ENCODE measurements around the gene REV3L.
"Not testable (repeated sequence)": the region's sequence is repeated elsewhere in the genome, so short reads cannot be mapped to it uniquely, and the experiment has no call there.

Gene REV3L

DNA sequence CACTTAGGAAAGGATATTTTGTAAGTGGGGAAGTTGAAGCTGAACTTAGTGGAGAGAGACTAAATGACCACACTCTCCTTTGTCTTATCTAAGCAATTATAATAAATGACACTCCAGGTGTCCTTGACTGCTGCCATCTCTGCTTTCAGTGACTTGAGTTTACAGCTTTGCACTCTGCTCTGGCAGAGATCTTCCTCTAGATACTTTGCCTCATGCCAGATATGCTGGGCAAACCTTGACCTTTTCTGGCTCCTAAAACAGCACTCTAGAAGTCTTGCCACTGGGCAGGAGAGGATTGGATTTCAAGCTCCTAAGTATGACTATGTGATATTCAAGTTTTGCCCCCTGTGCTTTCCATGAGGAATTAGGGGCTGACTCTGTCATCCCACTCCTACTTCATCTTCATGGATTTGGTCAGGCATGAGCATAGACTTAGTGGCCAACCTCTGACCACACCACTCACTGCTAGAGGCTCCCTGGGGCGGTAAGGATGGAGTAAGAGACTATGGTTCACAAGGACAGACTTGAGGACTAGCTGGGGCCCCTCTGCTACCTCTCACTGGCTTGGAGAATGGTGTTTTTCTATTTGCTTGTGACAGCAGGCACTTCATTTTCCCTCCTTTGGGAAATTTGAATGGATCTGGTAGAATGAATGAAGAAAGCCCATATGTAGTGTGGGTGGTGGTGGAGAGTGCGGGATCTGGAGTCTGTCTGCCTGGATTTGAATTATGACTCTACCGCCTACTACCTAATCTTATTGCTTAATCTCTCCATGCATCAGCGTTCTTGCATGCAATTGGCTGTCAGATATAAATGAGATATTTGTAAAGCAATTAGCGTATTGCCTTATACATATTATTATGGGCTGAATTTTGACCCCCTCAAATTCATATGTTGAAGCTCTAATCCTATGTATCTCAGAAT is 191.4 kb downstream of the REV3L start:
- DNase-seq, result no peak

GRCh38 chr6:111290689-111291335 is 192.2 kb downstream of the REV3L start:
- DNase-seq, result not testable (repeated sequence)

GRCh38 chr6:111284356-111284755 is 198.7 kb downstream of the REV3L start:
- not testable (repeated sequence) for DNase-seq

DNA sequence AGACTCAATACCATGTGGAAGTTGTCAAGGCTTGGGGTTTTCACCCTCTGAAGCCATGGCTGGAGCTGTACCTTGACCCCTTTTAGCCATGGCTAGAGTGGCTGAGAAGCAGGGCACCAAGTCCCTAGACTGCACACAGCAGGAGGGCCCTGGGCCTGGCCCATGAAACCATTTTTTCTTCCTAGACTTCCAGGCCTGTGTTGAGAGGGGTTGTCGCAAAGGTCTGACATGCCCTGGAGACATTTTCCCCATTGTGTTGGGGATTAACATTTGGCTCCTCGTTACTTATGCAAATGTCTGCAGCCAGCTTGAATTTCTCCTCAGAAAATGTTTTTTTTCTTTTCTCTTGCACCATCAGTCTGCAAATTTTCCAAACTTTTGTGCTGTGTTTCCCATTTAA is 199.3 kb downstream of the REV3L start:
- DNase-seq, result no peak

DNA sequence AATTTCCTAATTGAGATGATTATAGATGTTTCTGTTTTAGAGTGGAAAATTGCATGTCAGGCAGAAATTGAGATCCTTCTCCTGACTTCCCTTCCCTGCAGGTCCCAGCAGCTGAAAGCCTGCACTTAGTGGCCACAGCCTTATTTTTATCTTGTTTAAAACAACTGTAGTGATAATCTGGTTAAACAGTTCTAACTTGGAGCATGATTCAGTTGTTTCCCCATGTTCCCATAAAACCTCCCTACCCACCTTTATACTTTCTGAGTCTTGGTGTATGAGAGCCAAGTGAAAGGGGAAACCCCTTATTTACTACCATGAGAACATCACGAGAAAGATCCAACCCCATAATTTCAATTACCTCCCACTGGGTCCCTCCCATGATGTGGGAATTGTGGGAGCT is 200.5 kb downstream of the REV3L start:
- no peak for DNase-seq

DNA sequence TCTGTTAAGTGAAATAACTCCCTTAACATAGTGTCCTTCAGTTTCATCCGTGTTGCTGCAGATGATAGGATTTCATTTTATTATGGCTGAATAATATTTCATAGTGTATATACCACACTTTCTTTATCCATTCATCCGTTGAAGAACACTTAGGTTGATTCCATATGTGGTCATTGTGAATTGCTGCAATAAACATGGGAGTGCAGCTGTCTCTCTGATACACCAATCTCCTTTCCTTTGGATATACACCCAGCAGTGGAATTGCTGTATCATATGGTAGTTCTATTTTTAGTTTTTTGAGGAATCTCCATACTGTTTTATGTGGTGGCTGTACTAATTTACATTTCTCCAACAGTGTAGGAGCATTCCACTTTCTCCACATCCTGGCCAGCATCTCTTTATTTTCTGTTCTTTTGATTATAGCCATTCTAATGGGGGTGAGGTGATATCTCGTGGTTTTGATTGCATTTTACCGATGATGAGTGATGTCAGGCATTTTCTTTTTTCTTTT is 202.5 kb downstream of the REV3L start:
- DNase-seq, result no peak

- no peak for DNase-seq
These were observed 204.3 kb downstream of the REV3L start for GRCh38 chr6:111278731-111279130.

DNA sequence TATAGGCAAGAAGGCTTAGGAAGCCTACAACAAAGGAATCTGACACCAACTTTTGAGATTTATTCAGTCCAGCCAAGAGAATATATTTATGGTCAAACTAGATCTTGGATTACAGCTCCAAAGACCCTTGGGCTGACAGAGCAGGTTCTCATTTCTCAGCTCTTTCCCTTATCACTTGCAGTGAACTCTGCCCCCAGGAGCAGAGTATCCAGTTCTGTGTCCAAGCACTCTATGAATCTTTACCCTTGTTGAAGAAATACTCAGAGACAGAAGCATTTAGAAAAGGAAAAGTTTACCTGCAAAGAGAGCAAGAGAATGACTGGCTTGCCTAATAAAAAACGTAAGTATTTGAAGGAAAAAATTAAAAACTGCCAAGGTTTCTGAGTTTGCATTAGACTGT is 205.2 kb downstream of the REV3L start:
- no peak for DNase-seq

- DNase-seq, result no peak
These were observed 206.3 kb downstream of the REV3L start for GRCh38 chr6:111276736-111277135.

GRCh38 chr6:111276335-111276734 is 206.7 kb downstream of the REV3L start:
- no peak for DNase-seq

DNA sequence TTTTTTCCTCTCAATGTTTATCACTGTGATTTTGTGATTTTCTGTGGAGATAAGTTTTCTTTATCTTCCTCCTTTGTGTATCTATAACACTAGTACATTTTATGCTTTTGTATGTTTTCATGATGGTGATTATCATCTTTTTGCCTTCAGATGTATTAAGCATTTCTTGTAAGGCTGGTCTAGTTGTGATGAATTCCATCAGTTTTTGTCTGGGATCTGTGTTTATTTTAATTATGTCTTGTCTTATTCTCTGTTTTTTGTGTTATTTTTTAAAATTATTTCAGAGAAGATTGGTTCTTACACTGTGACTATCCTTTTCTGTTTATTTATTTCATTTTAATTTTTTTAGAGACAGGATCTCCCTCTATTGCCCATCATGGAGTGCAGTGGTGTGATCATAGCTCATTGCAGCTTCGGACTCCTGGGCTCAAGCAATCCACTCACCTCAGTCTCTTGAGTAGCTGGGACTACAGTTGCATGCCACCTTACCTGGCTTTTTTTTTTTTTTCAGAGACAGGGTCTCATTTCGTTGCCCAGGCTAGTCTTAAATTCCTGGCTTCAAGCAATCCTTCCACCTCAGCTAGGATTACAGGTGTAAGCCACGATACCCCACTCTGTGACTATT is 208.3 kb downstream of the REV3L start:
- no peak for DNase-seq

- no peak for DNase-seq
These were observed 212.9 kb downstream of the REV3L start for GRCh38 chr6:111270121-111270520.

DNA sequence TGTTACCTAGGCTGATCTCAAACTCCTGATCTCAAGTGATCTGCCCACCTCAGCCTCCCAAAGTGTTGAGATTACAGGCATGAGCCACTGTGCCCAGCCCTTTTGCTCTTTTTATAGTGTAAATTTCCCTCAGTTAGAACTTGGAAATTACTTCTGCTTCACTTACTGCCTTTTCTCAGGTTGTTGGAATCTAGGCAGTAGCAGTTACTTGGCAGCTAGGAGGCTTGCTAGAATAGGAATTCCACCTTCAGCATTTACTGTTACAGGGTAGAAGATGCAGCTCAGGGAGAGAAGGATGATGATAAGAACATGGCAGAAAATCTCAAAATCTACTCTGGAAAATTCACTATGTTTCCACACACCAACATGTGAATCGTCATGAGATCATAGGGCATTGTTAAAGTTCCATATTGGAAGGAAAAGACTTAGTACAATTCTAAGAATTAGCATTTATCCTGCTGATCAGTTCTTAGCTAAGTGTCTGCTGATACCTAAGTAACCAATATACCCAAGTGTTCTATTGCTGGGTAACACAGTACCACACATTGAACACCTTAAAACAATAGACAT is 213.5 kb downstream of the REV3L start:
- DNase-seq, result no peak

DNA sequence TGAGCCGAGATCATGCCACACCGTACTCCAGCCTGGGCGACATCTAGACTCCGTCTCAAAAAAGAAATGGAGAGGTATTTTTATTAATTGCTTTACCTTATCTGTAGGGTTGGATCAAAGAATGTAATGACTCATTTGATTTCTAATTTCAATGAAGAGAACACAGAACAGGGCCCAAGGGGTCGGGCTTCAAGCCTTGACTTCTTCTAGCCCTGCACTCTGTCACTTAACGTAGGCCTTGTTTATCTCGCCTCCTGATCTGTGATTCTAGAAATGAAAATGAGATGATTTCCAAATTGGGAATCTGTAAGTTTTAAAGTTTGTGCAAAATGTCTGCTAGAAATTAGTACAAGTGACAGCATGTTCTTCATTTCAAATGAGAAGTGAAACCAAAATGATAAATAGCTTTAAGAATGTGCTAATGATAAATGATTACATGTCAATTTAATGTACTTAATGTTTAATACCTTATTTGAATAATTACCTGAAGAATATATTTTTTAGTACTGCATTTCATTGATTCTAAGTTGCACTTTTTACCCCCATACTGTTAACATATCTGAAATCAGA is 215.2 kb downstream of the REV3L start:
- DNase-seq, result no peak

DNA sequence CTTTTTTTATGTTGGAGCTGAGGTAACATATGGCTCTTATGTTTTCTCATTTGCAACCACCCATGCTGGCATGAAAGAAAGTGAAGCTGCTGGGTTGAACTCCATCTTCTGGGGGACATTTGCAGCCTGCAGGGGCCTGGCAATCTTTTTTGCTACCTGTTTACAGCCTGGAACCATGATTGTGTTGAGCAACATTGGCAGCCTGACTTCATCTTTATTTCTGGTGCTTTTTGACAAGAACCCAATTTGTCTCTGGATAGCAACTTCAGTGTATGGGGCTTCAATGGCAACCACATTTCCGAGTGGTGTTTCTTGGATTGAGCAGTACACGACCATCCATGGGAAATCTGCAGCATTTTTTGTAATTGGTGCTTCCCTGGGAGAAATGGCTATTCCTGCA is 216.7 kb downstream of the REV3L start:
- no peak for DNase-seq

- no peak for DNase-seq
These were observed 217.2 kb downstream of the REV3L start for GRCh38 chr6:111265842-111266241.

DNA sequence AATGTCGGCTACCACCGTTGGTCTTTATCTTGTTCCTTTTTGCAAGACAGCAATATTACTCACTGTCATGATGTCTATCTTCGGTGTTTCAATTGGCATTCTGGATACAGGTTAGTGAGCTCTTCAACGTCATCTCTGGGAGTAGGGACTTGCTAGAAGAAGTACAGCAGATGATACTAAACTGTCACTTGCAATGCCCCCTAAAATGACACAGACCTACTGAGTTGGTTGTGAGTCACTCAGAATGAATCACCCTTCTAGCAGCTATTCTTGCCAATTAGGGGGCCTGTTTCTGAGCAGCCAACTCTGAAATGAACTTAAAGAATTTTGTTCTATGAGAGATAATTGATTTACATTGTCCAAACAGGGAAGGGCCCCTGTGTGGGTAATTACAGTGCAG is 219.2 kb downstream of the REV3L start:
- no peak for DNase-seq

DNA sequence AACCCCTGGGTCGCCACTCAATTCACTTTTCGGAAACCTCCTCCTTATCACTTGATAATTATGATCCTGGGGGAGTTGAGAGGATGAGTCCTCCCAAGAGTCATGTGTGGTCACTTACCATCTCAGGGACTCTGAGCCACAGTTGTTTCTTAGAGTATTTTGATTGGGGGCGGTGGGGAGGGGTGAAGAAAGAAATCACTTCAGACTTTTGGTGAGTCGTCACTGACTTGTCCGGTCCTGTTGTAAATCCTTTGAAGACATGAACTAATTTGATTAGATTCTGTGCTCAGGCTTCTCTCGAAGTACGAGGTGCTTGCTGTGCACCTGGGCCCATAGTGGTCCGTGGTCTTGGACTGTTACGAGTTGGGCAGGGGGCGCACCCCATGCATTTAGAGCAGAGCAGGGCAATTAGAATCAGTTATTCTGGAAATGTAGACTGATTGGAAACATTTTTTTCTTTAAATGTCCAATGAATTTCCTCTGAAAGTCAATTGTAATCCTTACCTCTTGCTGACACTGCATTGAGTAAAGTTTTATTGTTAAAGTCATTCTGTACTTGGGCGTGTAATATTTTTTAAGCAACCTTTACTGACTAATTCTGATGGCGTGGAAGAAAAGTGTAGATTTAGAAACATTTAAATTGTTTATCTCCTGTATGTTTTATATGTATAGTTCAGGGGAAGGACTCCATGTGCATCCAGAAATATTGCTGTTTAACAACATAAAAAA is 222.3 kb downstream of the REV3L start:
- DNase-seq, result no peak

DNA sequence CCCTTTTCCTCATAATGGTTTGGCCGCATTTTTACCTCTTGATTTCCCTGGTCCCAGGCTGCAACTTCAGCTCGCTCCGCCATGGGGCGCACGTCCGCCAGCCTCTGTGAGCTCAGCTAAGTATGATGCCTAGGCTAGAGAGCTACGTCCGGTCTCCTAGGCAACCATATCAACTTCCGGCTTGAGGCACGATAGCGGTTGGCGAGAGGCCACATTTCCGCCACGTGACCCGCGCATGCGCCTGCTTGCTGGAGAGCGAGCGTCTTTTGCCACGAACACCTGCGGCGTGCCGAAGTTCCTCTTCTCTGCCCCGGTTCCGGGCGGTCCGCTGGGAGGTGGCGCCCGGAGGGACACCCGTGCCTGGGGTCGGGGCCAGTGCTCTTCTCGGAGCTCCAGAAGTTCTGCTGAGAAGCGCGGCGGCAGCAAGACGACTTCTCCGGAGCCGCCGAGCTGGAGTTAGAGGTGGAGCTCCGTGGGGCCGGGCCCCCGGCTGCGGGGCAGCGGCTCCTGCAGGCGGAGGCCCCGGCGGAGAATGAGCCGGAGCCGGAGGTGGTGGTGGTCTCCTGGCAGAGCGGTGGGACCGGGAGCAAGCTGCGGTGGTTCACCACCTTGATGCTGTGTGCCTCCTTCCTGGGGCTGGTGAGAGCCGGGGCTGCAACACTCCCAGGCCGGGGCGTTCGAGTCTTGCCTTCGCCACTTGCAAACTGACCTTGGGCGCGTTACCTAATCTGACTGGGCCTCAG is 223.8 kb downstream of the REV3L start:
- DNase-seq, result peak; percentile 99

DNA sequence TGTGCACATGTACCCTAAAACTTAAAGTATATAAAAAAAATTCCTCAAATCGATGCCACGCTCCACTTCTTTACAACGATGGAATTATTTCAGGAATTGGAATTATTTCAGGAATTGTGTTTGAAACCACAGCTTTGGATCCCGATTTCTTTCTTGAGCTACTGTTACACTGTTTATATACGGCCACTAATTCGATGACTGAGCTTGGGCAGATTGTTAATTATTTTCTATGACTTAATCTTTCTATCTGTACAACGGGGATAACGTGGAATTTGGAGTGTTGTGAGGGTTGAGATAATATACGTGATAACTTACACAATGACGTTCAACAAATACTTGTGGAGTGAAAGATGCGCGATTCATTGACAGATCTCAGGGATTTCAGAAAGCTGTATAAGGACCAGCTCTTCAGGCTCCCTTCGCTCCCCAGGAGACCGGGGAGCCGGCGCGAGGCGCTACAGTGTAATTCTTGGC is 224.4 kb downstream of the REV3L start:
- DNase-seq, result no peak

- no peak for DNase-seq
These were observed 225.0 kb downstream of the REV3L start for GRCh38 chr6:111258010-111258409.

All from activated CD4-positive, alpha-beta T cell treated with anti-CD3 and anti-CD28 coated beads, Interleukin-2, amount 50 U/mL, for 1 hour (primary cell).